GM19099 (cell line): ENCODE results near the gene OTUD5.

Experiments used
- POLR2A ChIP-seq: IDR thresholded peaks from 3 replicates; pipeline ENCODE4 v1.6.1; 2011; ENCODE audit warnings: low read depth; ENCODE audit not compliant: insufficient read length; ENCODE audit errors: extremely low read depth

Gene OTUD5

GRCh38 chrX:48891402-48892288 lies 65.8 kb downstream of the OTUD5 start:
- no peak for TF ChIP-seq POLR2A

- TF ChIP-seq POLR2A, result no peak
These were observed 66.4 kb downstream of the OTUD5 start for GRCh38 chrX:48890934-48891401.

- no peak for TF ChIP-seq POLR2A
These were observed 67.0 kb downstream of the OTUD5 start for GRCh38 chrX:48890296-48890925.

- no peak for TF ChIP-seq POLR2A
These were observed 73.7 kb downstream of the OTUD5 start for GRCh38 chrX:48883729-48884128.
